ENCODE results near the gene FBF1. TPM values are rescaled to one million over a fixed set of nuclear protein-coding genes. Genes with fewer than 3 reads are reported as not detected.

The FBF1 gene
- total RNA-seq, 1 donor from 2014 or later, result 5.1 TPM

DNA sequence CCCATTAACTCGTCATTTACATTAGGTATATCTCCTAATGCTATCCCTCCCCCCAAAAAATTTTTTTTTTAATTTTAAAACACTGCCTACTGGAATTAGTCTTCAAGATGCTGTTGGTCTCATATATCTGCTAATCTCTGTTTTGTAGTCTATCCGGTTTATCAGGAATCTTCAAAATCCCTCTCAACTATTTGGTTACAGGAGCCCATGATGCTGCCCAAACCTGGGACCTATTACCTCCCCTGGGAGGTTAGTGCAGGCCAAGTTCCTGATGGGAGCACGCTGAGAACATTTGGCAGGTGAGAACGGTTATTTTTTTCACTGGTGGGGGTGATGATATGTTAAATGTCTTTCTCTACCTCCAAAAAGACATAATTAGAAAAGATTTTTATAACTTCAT is 45.1 kb upstream of the FBF1 start:
- peaks cover 3% of the 10 kb centered on the region for H4K20me1 ChIP-seq (ENCODE audit: insufficient read depth, low read length)
- peaks cover 19% of the 10 kb centered on the region for H3K4me1 ChIP-seq (ENCODE audit: insufficient read depth, low read length)
- H3K27me3 ChIP-seq (ENCODE audit: insufficient read depth, low read length), result no peaks in the 10 kb centered on the region
- no peaks in the 10 kb centered on the region for H3K9me3 ChIP-seq (ENCODE audit: insufficient read depth, low read depth, low read length)
- no peak for DNase-seq (ENCODE audit: low read depth)
- Mint-ChIP-seq H3K27me3 (ENCODE audit: low read depth, unreplicated experiment) (no peaks in the 10 kb centered on the region), H3K36me3 (ENCODE audit: low read depth, unreplicated experiment) (peaks cover 3% of the 10 kb centered on the region), H3K9me3 (ENCODE audit: unreplicated experiment) (no peaks in the 10 kb centered on the region), H3K27ac (ENCODE audit: unreplicated experiment) (no peak overlapping the region), H3K4me1 (ENCODE audit: low read depth, unreplicated experiment) (peaks cover 25% of the 10 kb centered on the region), H3K4me3 (ENCODE audit: unreplicated experiment) (no peak overlapping the region)
- peaks cover 7% of the 10 kb centered on the region for H3K79me2 ChIP-seq (ENCODE audit: insufficient read depth, low read length)
- TF ChIP-seq EZH2 (IDR thresholded peaks at IDR 0.05; ENCODE audit: insufficient read depth, low read length), result no peak
- TF ChIP-seq, protein P1, sequence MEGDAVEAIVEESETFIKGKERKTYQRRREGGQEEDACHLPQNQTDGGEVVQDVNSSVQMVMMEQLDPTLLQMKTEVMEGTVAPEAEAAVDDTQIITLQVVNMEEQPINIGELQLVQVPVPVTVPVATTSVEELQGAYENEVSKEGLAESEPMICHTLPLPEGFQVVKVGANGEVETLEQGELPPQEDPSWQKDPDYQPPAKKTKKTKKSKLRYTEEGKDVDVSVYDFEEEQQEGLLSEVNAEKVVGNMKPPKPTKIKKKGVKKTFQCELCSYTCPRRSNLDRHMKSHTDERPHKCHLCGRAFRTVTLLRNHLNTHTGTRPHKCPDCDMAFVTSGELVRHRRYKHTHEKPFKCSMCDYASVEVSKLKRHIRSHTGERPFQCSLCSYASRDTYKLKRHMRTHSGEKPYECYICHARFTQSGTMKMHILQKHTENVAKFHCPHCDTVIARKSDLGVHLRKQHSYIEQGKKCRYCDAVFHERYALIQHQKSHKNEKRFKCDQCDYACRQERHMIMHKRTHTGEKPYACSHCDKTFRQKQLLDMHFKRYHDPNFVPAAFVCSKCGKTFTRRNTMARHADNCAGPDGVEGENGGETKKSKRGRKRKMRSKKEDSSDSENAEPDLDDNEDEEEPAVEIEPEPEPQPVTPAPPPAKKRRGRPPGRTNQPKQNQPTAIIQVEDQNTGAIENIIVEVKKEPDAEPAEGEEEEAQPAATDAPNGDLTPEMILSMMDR (IDR thresholded peaks at IDR 0.05; ENCODE audit: insufficient read depth, low read depth, low read length), result no peak
- H3K4me3 ChIP-seq (ENCODE audit: insufficient read depth, low read depth, low read length), result no peak overlapping the region
- H2AFZ ChIP-seq (ENCODE audit: low read depth, low read length), result no peak overlapping the region
- no peak for FAIRE-seq
- no peaks in the 10 kb centered on the region for H3K36me3 ChIP-seq (ENCODE audit: insufficient read depth, low read length)
- no peak overlapping the region for H3K9ac ChIP-seq (ENCODE audit: low read length)
- H3K4me2 ChIP-seq (ENCODE audit: low read length), result no peak overlapping the region
- no peak overlapping the region for H3K27ac ChIP-seq (ENCODE audit: low read depth, low read length)

DNA sequence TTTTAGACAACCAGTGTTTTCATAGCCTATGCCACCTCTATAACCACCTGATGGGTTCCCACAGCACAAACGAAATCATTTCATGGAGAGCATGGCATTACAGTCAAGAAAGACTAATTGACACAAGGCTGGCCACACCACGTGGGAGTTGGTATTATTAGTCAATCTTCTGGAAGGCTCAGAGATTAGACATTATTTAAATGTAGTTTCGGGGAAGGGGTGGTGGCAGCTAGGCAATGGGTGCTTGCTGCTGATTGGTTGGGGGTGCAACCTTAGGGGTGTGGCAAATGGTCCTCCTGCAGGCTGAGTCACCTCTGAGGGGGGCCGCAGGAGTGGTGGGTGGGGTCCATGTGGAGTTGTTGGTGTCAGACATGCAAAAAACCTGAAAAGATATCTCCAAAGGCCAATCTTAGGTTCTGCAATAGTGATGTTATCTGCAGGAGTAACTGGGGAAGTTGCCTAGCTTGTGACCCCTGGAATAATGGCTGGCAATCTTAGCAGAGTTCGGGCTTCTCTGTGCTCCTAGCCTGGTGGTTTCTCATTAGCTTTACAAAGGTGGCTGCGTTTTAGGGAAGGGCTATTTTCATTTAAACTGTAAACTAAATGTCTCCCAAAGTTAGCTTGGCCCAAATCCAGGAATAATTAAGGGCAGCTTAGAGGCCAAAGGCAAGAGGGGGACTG is 42.8 kb upstream of the FBF1 start:
- Mint-ChIP-seq H3K4me1 (ENCODE audit: low read depth, unreplicated experiment) (peaks cover 31% of the 10 kb centered on the region), H3K4me3 (ENCODE audit: unreplicated experiment) (peak overlapping the region; percentile 6), H3K27ac (ENCODE audit: unreplicated experiment) (peak overlapping the region; percentile 37), H3K27me3 (ENCODE audit: low read depth, unreplicated experiment) (no peaks in the 10 kb centered on the region), H3K9me3 (ENCODE audit: unreplicated experiment) (no peaks in the 10 kb centered on the region), H3K36me3 (ENCODE audit: low read depth, unreplicated experiment) (peaks cover 3% of the 10 kb centered on the region)
- H3K9me3 ChIP-seq (ENCODE audit: insufficient read depth, low read depth, low read length), result no peaks in the 10 kb centered on the region
- H3K79me2 ChIP-seq (ENCODE audit: insufficient read depth, low read length), result peaks cover 15% of the 10 kb centered on the region
- H3K36me3 ChIP-seq (ENCODE audit: insufficient read depth, low read length), result no peaks in the 10 kb centered on the region
- peaks cover 3% of the 10 kb centered on the region for H4K20me1 ChIP-seq (ENCODE audit: insufficient read depth, low read length)
- H3K27me3 ChIP-seq (ENCODE audit: insufficient read depth, low read length), result no peaks in the 10 kb centered on the region
- TF ChIP-seq EZH2 (IDR thresholded peaks at IDR 0.05; ENCODE audit: insufficient read depth, low read length), result no peak
- TF ChIP-seq, protein P1 (IDR thresholded peaks at IDR 0.05; ENCODE audit: insufficient read depth, low read depth, low read length), result no peak
- H2AFZ ChIP-seq (ENCODE audit: low read depth, low read length), result peak overlapping the region; percentile 27
- H3K27ac ChIP-seq (ENCODE audit: low read depth, low read length), result no peak overlapping the region
- no peak overlapping the region for H3K9ac ChIP-seq (ENCODE audit: low read length)
- H3K4me1 ChIP-seq (ENCODE audit: insufficient read depth, low read length), result peaks cover 25% of the 10 kb centered on the region
- H3K4me3 ChIP-seq (ENCODE audit: insufficient read depth, low read depth, low read length), result no peak overlapping the region
- no peak for FAIRE-seq
- peak; percentile 57 for DNase-seq (ENCODE audit: low read depth)
- peak overlapping the region; percentile 47 for H3K4me2 ChIP-seq (ENCODE audit: low read length)

DNA sequence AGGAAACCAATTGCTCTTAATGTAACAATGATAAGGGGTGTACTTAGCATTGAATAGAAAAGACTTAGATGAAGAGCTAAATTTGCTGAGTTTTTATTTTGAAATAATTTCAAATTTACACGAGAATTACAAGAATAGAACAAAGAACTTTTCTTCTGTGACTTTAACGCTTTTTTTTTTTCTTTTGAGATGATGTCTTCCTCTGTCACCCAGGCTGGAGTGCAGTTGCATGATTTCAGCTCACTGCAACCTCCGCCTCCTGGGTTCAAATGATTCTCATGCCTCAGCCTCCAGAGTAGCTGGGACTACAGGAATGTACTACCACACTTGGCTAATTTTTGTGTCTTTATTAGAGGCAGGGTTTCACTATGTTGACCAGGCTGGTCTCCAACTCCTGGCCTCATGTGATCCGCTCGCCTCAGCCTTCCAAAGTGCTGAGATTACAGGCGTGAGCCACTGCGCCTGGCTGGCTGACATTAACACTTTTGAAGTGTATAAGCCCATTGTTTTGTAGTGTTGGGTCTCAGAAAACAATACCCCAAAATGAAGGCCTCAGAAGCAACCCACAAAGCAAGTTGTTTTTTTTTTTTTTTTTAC is 40.3 kb upstream of the FBF1 start:
- peaks cover 6% of the 10 kb centered on the region for H3K36me3 Mint-ChIP-seq (ENCODE audit: low read depth, unreplicated experiment)
- peaks cover 42% of the 10 kb centered on the region for H3K4me1 Mint-ChIP-seq (ENCODE audit: low read depth, unreplicated experiment)
- no peak for TF ChIP-seq EZH2 (IDR thresholded peaks at IDR 0.05; ENCODE audit: insufficient read depth, low read length)
- TF ChIP-seq, protein P1 (IDR thresholded peaks at IDR 0.05; ENCODE audit: insufficient read depth, low read depth, low read length), result no peak
- Histone ChIP-seq H3K27ac (ENCODE audit: low read depth, low read length) (no peak overlapping the region), H2AFZ (ENCODE audit: low read depth, low read length) (no peak overlapping the region), H3K4me1 (ENCODE audit: insufficient read depth, low read length) (peaks cover 25% of the 10 kb centered on the region), H4K20me1 (ENCODE audit: insufficient read depth, low read length) (peaks cover 5% of the 10 kb centered on the region), H3K27me3 (ENCODE audit: insufficient read depth, low read length) (no peaks in the 10 kb centered on the region), H3K36me3 (ENCODE audit: insufficient read depth, low read length) (peaks cover 1% of the 10 kb centered on the region), H3K9ac (ENCODE audit: low read length) (no peak overlapping the region), H3K9me3 (ENCODE audit: insufficient read depth, low read depth, low read length) (no peaks in the 10 kb centered on the region), H3K4me2 (ENCODE audit: low read length) (no peak overlapping the region), H3K79me2 (ENCODE audit: insufficient read depth, low read length) (peaks cover 39% of the 10 kb centered on the region), H3K4me3 (ENCODE audit: insufficient read depth, low read depth, low read length) (no peak overlapping the region)
- DNase-seq (ENCODE audit: low read depth) (no peak), FAIRE-seq (no peak)
- no peaks in the 10 kb centered on the region for H3K27me3 Mint-ChIP-seq (ENCODE audit: low read depth, unreplicated experiment)
- H3K27ac Mint-ChIP-seq (ENCODE audit: unreplicated experiment), result peak overlapping the region; percentile 100
- peak overlapping the region; percentile 73 for H3K4me3 Mint-ChIP-seq (ENCODE audit: unreplicated experiment)
- no peaks in the 10 kb centered on the region for H3K9me3 Mint-ChIP-seq (ENCODE audit: unreplicated experiment)

Data from astrocyte (in vitro differentiated cells and primary cell).